Nephron (organoid): ENCODE measurements around the gene SUPT6H.

ENCODE experiments used
- H3K27ac Mint-ChIP-seq, 3 experiments: 2 replicates each; pipeline ENCODE4 v1.8.0; 2020; ENCODE audit warnings: mixed read lengths in 3 of 3, mild to moderate bottlenecking in 2 of 3, moderate library complexity in 1 of 3
- H3K27me3 Mint-ChIP-seq: 2 replicates; pipeline ENCODE4 v1.8.0; 2021; ENCODE audit warnings: low read depth, mild to moderate bottlenecking, moderate library complexity, mixed read lengths
- H3K36me3 Mint-ChIP-seq: 2 replicates; pipeline ENCODE4 v1.8.0; 2020; ENCODE audit warnings: low read depth, mixed read lengths
- H3K4me1 Mint-ChIP-seq: 2 replicates; pipeline ENCODE4 v1.8.0; 2020; ENCODE audit warnings: mixed read lengths
- H3K4me3 Mint-ChIP-seq, 3 experiments: 2 replicates each; pipeline ENCODE4 v1.8.0; 2020; ENCODE audit warnings: mild to moderate bottlenecking in 3 of 3, mixed read lengths in 3 of 3, moderate library complexity in 2 of 3
- H3K9me3 Mint-ChIP-seq: 2 replicates; pipeline ENCODE4 v1.8.0; 2020; ENCODE audit warnings: mixed read lengths
- CTCF ChIP-seq, 3 experiments: fragments of 200-600 bp; sonication (generic); IDR thresholded peaks; one replicate each; pipeline ENCODE4 v1.5.0; 2021; ENCODE audit warnings: antibody characterized with exemption in 3 of 3; ENCODE audit not compliant: unreplicated experiment in 3 of 3

The SUPT6H gene

GRCh38 chr17:28743243-28744103 is 81.5 kb downstream of the SUPT6H start, which contains the start of gene TRAF4:
TRAF4 (plus strand) TSS chr17:28744011; CDS start chr17:28744113, 102 bp downstream.
- Mint-ChIP-seq H3K27ac (peak within 1 kb of the TSS; percentile 95 to 100 (median 99)), H3K4me1 (peaks cover 22% of the 10 kb centered on the region), H3K4me3 (peak within 1 kb of the TSS; percentile 97 to 99 (median 98)), H3K27me3 (no peaks in the 10 kb centered on the region), H3K36me3 (peaks cover 14% of the 10 kb centered on the region), H3K9me3 (no peaks in the 10 kb centered on the region)
- TF ChIP-seq CTCF (IDR thresholded peaks at IDR 0.05; ENCODE audit: unreplicated experiment in 3 of 3) = no peak

DNA sequence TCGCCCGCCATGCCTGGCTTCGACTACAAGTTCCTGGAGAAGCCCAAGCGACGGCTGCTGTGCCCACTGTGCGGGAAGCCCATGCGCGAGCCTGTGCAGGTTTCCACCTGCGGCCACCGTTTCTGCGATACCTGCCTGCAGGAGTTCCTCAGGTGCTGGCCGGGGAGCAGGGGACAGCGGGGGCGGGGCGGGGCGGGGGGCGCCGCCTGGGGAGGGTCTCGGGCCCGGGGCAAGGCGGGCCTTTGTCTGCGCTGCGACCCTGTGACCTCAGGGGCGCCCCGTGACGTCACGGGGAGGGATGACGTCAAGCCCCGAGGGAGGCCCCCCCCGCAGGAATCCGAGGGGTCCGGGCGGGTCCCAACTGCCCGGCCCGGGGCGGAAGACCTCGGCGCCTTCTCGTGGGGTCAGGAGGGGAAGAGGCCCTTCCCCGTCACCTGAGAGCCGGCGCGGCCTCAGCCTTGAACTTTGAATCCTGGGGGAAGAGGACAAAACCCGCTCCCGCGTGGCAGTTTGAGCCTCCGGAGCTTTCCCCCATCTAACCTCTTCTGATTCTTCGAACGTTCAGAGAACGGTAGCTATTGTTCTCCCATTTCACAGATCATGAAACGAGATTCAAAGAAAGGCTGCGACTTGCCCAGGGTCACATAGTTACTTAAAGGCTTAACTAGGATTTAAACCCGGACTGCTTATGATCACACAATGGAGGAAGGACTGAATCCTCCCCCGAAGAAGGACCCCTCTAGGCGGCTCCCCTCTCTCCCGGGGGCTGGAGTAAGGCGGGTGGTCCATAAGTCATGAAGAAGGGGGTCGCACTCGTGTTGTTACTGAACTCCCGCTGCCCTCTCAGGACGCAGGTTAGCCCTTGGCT is 82.3 kb downstream of the SUPT6H start:
- peaks cover 21% of the 10 kb centered on the region for H3K36me3 Mint-ChIP-seq
- peaks cover 28% of the 10 kb centered on the region for H3K4me1 Mint-ChIP-seq
- H3K27ac Mint-ChIP-seq = peak overlapping the region; percentile 95 to 100 (median 99)
- H3K9me3 Mint-ChIP-seq = no peaks in the 10 kb centered on the region
- no peaks in the 10 kb centered on the region for H3K27me3 Mint-ChIP-seq
- H3K4me3 Mint-ChIP-seq = peak overlapping the region; percentile 97 to 99 (median 98)
- TF ChIP-seq CTCF (IDR thresholded peaks at IDR 0.05; ENCODE audit: unreplicated experiment in 3 of 3) = no peak

GRCh38 chr17:28744972-28745785 is 83.2 kb downstream of the SUPT6H start:
- Mint-ChIP-seq H3K4me3 (peak overlapping the region; percentile 97 to 99 (median 98)), H3K27me3 (no peaks in the 10 kb centered on the region), H3K27ac (peak overlapping the region; percentile 95 to 100 (median 99)), H3K36me3 (peaks cover 24% of the 10 kb centered on the region), H3K9me3 (no peaks in the 10 kb centered on the region), H3K4me1 (peaks cover 31% of the 10 kb centered on the region)
- TF ChIP-seq CTCF (IDR thresholded peaks at IDR 0.05; ENCODE audit: unreplicated experiment in 3 of 3) = no peak

DNA sequence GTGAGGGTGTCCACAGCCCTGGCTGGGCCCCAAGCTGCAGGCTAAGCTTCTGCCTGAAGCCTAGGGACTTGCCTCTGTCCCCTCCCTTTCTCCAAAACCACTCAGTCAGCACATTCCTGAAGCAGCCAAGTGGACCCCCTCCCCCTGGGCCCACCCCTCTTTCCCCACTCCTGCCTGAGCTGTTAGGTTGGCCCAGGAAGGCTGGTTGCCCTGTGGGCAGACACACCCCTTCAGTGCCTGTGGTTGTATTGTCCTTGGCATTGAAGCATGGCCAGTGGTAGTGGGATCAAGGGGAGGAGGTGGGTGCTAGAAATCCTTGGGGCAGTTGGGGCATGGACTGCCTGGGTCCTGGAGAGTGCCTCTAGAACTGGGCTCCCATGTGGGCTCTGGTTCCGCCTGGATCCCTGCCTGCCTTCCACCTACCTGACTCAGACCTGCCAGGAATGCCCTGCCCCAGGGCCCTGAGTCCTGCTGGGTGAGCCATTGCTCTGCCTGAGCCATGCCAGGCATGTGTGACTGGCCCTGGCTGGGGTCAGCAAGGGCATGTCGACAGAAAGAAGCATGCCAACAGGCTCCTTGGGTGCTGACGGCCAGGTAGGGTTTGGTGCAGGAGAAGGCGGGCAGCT is 83.9 kb downstream of the SUPT6H start:
- Mint-ChIP-seq H3K27ac (peak overlapping the region; percentile 95 to 100 (median 99)), H3K9me3 (no peaks in the 10 kb centered on the region), H3K36me3 (peaks cover 31% of the 10 kb centered on the region), H3K4me1 (peaks cover 34% of the 10 kb centered on the region), H3K4me3 (peak overlapping the region; percentile 97 to 99 (median 98)), H3K27me3 (no peaks in the 10 kb centered on the region)
- TF ChIP-seq CTCF (IDR thresholded peaks at IDR 0.05; ENCODE audit: unreplicated experiment in 3 of 3) = no peak

DNA sequence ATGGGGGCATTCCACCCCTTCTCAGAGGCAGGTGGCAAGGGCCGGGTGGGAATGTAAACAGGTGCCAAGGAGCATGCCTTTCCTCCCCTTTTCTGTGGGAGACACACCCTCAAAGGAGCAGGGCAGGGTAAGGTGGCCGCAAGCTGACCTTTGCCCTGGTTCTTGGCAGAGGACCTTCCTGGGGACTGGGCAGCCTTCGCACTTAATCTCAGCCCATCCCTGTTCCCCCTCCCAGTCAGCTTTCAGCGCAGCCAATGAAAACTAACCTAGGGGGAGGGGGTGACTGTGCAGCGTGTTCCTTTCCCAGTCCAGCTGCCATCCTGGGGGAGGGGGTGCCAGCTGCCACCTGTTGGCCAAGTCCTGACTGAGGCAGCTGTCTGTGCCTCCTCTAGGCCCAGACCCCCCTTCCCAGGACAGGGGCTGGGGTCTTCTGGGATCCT is 84.6 kb downstream of the SUPT6H start:
- Mint-ChIP-seq H3K27ac (peak overlapping the region; percentile 95 to 100 (median 99)), H3K4me3 (peak overlapping the region; percentile 97 to 99 (median 98)), H3K4me1 (peaks cover 34% of the 10 kb centered on the region), H3K36me3 (peaks cover 33% of the 10 kb centered on the region), H3K27me3 (no peaks in the 10 kb centered on the region), H3K9me3 (no peaks in the 10 kb centered on the region)
- no peak for TF ChIP-seq CTCF (IDR thresholded peaks at IDR 0.05; ENCODE audit: unreplicated experiment in 3 of 3)
